Measurements from ENCODE around the gene KRTAP12-2. TPM values are rescaled to one million over a fixed set of nuclear protein-coding genes. Genes with fewer than 3 reads are reported as not detected.

KRTAP12-2 gene
- total RNA-seq, 6 donors from 2014 or later: not detected

DNA sequence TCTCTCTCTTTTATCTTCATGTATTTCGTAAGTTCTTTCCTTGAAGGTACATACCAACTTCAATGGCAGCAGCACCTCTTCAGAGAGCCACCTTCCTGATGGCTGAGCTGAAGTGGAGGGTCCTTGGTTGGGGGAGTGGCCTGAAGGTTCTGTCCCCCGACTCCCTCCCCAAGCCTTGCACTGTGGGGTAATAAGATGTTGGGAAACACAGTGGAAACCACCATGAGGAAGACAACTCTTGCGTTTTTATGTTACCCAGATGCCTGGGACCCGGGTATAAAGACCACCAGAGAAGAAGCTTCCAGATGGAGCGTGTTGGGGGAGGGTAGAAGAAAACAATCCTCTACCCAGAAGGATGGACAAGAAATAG is 8.2 kb downstream of the KRTAP12-2 start:
- no peaks in the 10 kb centered on the region for H3K36me3 ChIP-seq
- no peak overlapping the region for H3K4me3 ChIP-seq
- ATAC-seq (ENCODE audit: low FRiP score in 2 of 2): no peak
- WGBS, 2 donors: 77 to 82% methylated on average over 5 of the region's 5 CpGs
- peaks cover 0 to 6% (median 0%) of the 10 kb centered on the region in 4 donors for H3K9me3 ChIP-seq
- DNase-seq: no peak
- H3K27me3 ChIP-seq: peaks cover 0 to 5% (median 0%) of the 10 kb centered on the region in 4 donors
- H3K27ac ChIP-seq: peak overlapping the region in 1 of 4 donors; percentile 27
- no peaks in the 10 kb centered on the region for H3K4me1 ChIP-seq
- TF ChIP-seq, protein P1, sequence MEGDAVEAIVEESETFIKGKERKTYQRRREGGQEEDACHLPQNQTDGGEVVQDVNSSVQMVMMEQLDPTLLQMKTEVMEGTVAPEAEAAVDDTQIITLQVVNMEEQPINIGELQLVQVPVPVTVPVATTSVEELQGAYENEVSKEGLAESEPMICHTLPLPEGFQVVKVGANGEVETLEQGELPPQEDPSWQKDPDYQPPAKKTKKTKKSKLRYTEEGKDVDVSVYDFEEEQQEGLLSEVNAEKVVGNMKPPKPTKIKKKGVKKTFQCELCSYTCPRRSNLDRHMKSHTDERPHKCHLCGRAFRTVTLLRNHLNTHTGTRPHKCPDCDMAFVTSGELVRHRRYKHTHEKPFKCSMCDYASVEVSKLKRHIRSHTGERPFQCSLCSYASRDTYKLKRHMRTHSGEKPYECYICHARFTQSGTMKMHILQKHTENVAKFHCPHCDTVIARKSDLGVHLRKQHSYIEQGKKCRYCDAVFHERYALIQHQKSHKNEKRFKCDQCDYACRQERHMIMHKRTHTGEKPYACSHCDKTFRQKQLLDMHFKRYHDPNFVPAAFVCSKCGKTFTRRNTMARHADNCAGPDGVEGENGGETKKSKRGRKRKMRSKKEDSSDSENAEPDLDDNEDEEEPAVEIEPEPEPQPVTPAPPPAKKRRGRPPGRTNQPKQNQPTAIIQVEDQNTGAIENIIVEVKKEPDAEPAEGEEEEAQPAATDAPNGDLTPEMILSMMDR (IDR thresholded peaks at IDR 0.05): no peak
- TF ChIP-seq EP300 (IDR thresholded peaks at IDR 0.05): no peak
- TF ChIP-seq POLR2AphosphoS5 (IDR thresholded peaks at IDR 0.05): no peak
- no peak for TF ChIP-seq POLR2A (IDR thresholded peaks at IDR 0.05)

- Histone ChIP-seq H3K27me3 (peaks cover 0 to 5% (median 0%) of the 10 kb centered on the region in 4 donors), H3K4me3 (no peak within 1 kb of the TSS), H3K27ac (peak within 1 kb of the TSS in 3 of 4 donors; percentile 40 to 65 (median 40)), H3K4me1 (no peaks in the 10 kb centered on the region), H3K9me3 (peaks cover 0 to 6% (median 0%) of the 10 kb centered on the region in 4 donors), H3K36me3 (no peaks in the 10 kb centered on the region)
- 61 to 63% methylated on average over 23 of the region's 26 CpGs for WGBS, 2 donors
- ATAC-seq (ENCODE audit: low FRiP score in 2 of 2) (peak; percentile 15 to 61), DNase-seq (peak in 1 of 2 donors; percentile 69)
- TF ChIP-seq POLR2A (IDR thresholded peaks at IDR 0.05): no peak
- TF ChIP-seq EP300 (IDR thresholded peaks at IDR 0.05): peak in 1 of 4 donors; percentile 63
These were observed 8.8 kb downstream of the KRTAP12-2 start, which contains the start of gene KRTAP12-3 for GRCh38 chr21:44657635-44658540. Gene KRTAP12-3, plus strand, starts transcription at chr21:44657932. Its CDS starts 48 bp downstream, at chr21:44657980.

- DNase-seq: no peak
- Histone ChIP-seq H3K27me3 (peaks cover 0 to 5% (median 0%) of the 10 kb centered on the region in 4 donors), H3K36me3 (no peaks in the 10 kb centered on the region), H3K4me1 (no peaks in the 10 kb centered on the region), H3K4me3 (no peak overlapping the region), H3K27ac (peak overlapping the region in 3 of 4 donors; percentile 36 to 65 (median 40)), H3K9me3 (peaks cover 0 to 6% (median 0%) of the 10 kb centered on the region in 4 donors)
- 35 to 42% methylated on average over 1 of the region's 1 CpG for WGBS, 2 donors
- ATAC-seq (ENCODE audit: low FRiP score in 2 of 2): no peak
- TF ChIP-seq POLR2A (IDR thresholded peaks at IDR 0.05) (no peak), EP300 (IDR thresholded peaks at IDR 0.05) (no peak), POLR2AphosphoS5 (IDR thresholded peaks at IDR 0.05) (no peak)
- TF ChIP-seq, protein P1 (IDR thresholded peaks at IDR 0.05): no peak
These were observed 9.9 kb downstream of the KRTAP12-2 start for GRCh38 chr21:44656868-44657267.

- TF ChIP-seq POLR2AphosphoS5 (IDR thresholded peaks at IDR 0.05) (no peak), EP300 (IDR thresholded peaks at IDR 0.05) (no peak), POLR2A (IDR thresholded peaks at IDR 0.05) (no peak)
- TF ChIP-seq, protein P1 (IDR thresholded peaks at IDR 0.05): no peak
- ATAC-seq (ENCODE audit: low FRiP score in 2 of 2): no peak
- no peak for DNase-seq
- Histone ChIP-seq H3K9me3 (peaks cover 0 to 6% (median 0%) of the 10 kb centered on the region in 4 donors), H3K4me1 (no peaks in the 10 kb centered on the region), H3K27me3 (peaks cover 0 to 5% (median 0%) of the 10 kb centered on the region in 4 donors), H3K36me3 (no peaks in the 10 kb centered on the region), H3K4me3 (no peak within 1 kb of the TSS), H3K27ac (no peak within 1 kb of the TSS)
- WGBS, 2 donors: 67 to 71% methylated on average over 8 of the region's 9 CpGs
These were observed 12.1 kb downstream of the KRTAP12-2 start, which contains the start of gene KRTAP12-4 for GRCh38 chr21:44654576-44655175. Gene KRTAP12-4, minus strand, starts transcription at chr21:44654659. Its CDS starts 45 bp downstream, at chr21:44654614.
